HepG2 (cell line): Measurements from ENCODE around the gene DBNDD2. TPM values are rescaled to one million over a fixed set of nuclear protein-coding genes. Genes with fewer than 3 reads are reported as not detected.

Source experiments
- EZH2 ChIP-seq: conservative IDR thresholded peaks from 2 replicates; pipeline ENCODE4 v1.6.1; 2012; ENCODE audit warnings: mild to moderate bottlenecking, low read depth, low read length, moderate library complexity
- JUNB ChIP-seq: sonication (generic); formaldehyde crosslinking; IDR thresholded peaks from 2 replicates; pipeline ENCODE4 v1.8.0; 2022; ENCODE audit warnings: missing genetic modification reagents, mild to moderate bottlenecking, borderline replicate concordance
- KLF16 ChIP-seq, 2 experiments: sonication (generic) in 1 of 2; formaldehyde crosslinking in 1 of 2; IDR thresholded peaks; 2 replicates each; pipeline versions ENCODE4 v1.6.1 to v1.8.0; 2016 to 2023; ENCODE audit warnings: missing genetic modification reagents in 2 of 2, missing compliant biosample characterization in 1 of 2
- KMT2A ChIP-seq: sonication (generic); formaldehyde crosslinking; IDR thresholded peaks from 2 replicates; pipeline ENCODE4 v1.4.0; 2020; ENCODE audit warnings: missing genetic modification reagents
- MEIS1 ChIP-seq: sonication (generic); formaldehyde crosslinking; IDR thresholded peaks from 2 replicates; pipeline ENCODE4 v1.9.0; 2021; ENCODE audit warnings: mild to moderate bottlenecking, missing genetic modification reagents, moderate library complexity, borderline replicate concordance
- NFRKB ChIP-seq: fragments of 450-650 bp; IDR thresholded peaks from 2 replicates; pipeline ENCODE4 v1.6.1; 2017
- PAF1 ChIP-seq: IDR thresholded peaks from 2 replicates; pipeline ENCODE4 v1.6.1; 2016; ENCODE audit warnings: missing genetic modification reagents, missing compliant biosample characterization
- SIX1 ChIP-seq: sonication (generic); formaldehyde crosslinking; IDR thresholded peaks from 2 replicates; pipeline ENCODE4 v1.4.0; 2020; ENCODE audit warnings: missing genetic modification reagents, borderline replicate concordance
- SMARCC2 ChIP-seq: fragments of 450-650 bp; IDR thresholded peaks from 2 replicates; pipeline ENCODE4 v1.6.1; 2017; ENCODE audit warnings: antibody characterized with exemption, mild to moderate bottlenecking
- SMC3 ChIP-seq: IDR thresholded peaks from 2 replicates; pipeline ENCODE4 v1.6.1; 2011; ENCODE audit warnings: low read length, improper control_type of control experiment
- SRSF9 ChIP-seq: fragments of 200-400 bp; formaldehyde crosslinking; IDR thresholded peaks from 2 replicates; pipeline ENCODE4 v1.6.1; 2018; ENCODE audit warnings: borderline replicate concordance, mild to moderate bottlenecking, low read depth, low read length; ENCODE audit not compliant: insufficient read depth, poor library complexity, severe bottlenecking
- ZNF546 ChIP-seq: sonication (generic); formaldehyde crosslinking; conservative IDR thresholded peaks from 2 replicates; pipeline ENCODE4 v1.8.1; 2023; ENCODE audit warnings: mild to moderate bottlenecking, missing genetic modification reagents
- ZNF558 ChIP-seq: sonication (generic); formaldehyde crosslinking; IDR thresholded peaks from 2 replicates; pipeline ENCODE4 v1.9.0; 2022; ENCODE audit warnings: mild to moderate bottlenecking, missing genetic modification reagents, borderline replicate concordance
- ZNF644 ChIP-seq: IDR thresholded peaks from 2 replicates; pipeline ENCODE4 v1.6.1; 2016; ENCODE audit warnings: low read depth
- ZNF678 ChIP-seq: sonication (generic); formaldehyde crosslinking; IDR thresholded peaks from 2 replicates; pipeline ENCODE4 v1.4.0; 2020; ENCODE audit warnings: mild to moderate bottlenecking, missing genetic modification reagents
- ZNF891 ChIP-seq: sonication (generic); formaldehyde crosslinking; IDR thresholded peaks from 2 replicates; pipeline ENCODE4 v1.5.0; 2020; ENCODE audit warnings: mild to moderate bottlenecking, missing genetic modification reagents
- polyA plus RNA-seq, 8 experiments: library from polyadenylated mRNA; depleted of rRNA in 3 of 8; stranded (reverse) in 7 of 8; unstranded in 1 of 8; fragments of >200 nt; fragmentation: Illumina TruSeq in 4 of 8; extraction: Trizol in 4 of 8; gene quantifications; 2 replicates each; pipeline versions ENCODE4 v1.2.1 to v1.2.3, GENCODE V29; 2011 to 2016; ENCODE audit warnings: low read depth in 4 of 8, missing spikeins in 1 of 8, mixed read lengths in 1 of 8; ENCODE audit not compliant: insufficient read depth in 1 of 8
- total RNA-seq, 5 experiments: library from RNA; depleted of rRNA; stranded (reverse); fragments of >200 nt; fragmentation: Illumina TruSeq; extraction: Trizol; gene quantifications; 2 replicates each; pipeline ENCODE4 v1.2.3, GENCODE V29; 2016; ENCODE audit warnings: low read depth in 1 of 5
- TF ChIP-seq, protein P1 (sequence below): sonication (generic); formaldehyde crosslinking; IDR thresholded peaks from 2 replicates; pipeline ENCODE4 v1.5.0; 2020; ENCODE audit warnings: missing genetic modification reagents
- TF ChIP-seq, protein P2 (sequence below): sonication (generic); formaldehyde crosslinking; IDR thresholded peaks from 2 replicates; pipeline ENCODE4 v1.4.0; 2020; ENCODE audit warnings: missing genetic modification reagents
- TF ChIP-seq, protein P3 (sequence below): sonication (generic); formaldehyde crosslinking; IDR thresholded peaks from 2 replicates; pipeline ENCODE4 v1.5.1; 2020; ENCODE audit warnings: missing genetic modification reagents, mild to moderate bottlenecking, borderline replicate concordance
- TF ChIP-seq, protein P4 (sequence below): IDR thresholded peaks from 2 replicates; pipeline ENCODE4 v1.6.1; 2016
- TF ChIP-seq, protein P5 (sequence below): sonication (generic); formaldehyde crosslinking; IDR thresholded peaks from 2 replicates; pipeline ENCODE4 v1.8.1; 2023; ENCODE audit warnings: mild to moderate bottlenecking, inconsistent platforms, moderate library complexity, missing genetic modification reagents, borderline replicate concordance

The DBNDD2 gene
- total and polyA plus RNA-seq, 2 of the 13 experiments (the other 11 are each of a cell fraction or from before 2014, with no cell fraction given): 16.7 to 47.6 TPM

DNA sequence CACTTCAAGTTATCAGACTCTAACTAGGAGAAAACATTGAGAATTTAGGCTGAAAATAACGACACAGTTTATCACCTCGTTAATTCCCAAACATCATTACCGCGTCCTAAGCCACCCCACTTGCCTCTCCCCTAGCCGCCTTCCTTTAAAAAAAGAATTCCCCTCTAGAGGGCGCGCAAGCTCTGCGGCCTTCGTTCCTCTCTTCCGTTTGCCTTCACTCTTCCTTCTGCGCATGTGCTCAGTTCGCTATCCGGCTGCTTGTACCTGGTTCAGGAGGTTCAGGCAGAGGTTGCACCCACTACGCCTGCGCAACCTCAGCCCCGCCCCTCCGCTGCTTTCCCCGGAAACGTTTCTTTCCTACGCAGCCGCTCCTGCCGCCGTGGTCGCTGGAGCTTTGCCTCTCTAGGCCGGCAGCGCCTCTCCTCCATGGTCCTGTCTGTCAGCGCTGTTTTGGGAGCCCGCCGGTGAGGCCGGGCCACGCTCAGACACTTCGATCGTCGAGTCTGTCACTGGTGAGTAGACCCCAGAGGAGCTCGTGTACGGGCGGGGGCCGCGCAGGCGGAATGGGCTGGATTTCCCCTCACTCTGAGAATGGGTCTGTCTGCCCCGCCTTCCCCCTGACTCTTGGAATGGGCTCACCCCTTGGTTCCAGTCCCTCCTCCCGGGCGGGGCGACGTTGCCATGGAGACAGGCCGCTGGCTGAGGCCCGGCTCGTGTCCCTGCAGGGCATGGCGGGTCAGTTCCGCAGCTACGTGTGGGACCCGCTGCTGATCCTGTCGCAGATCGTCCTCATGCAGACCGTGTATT, 45.1 kb upstream of the DBNDD2 start, which contains the start of gene SYS1 (continued):
- TF ChIP-seq PAF1 (CRISPR knock-in tag) (0 out of 2 replicates have a peak, but pooled peaks have one; percentile 27), ZNF546 (no peak; the same call in 1 of the 2 replicates), ZNF678 (CRISPR knock-in tag) (peak; percentile 63), SIX1 (CRISPR knock-in tag) (peak; percentile 10; the same call in 1 of the 2 replicates), SRSF9 (no peak), ZNF644 (CRISPR knock-in tag) (no peak), ZNF891 (CRISPR knock-in tag) (peak; percentile 99), MEIS1 (CRISPR knock-in tag) (peak; percentile 98; the same call in 1 of the 2 replicates), SMARCC2 (no peak), KMT2A (CRISPR knock-in tag) (peak; percentile 89), ZNF558 (CRISPR knock-in tag) (peak; percentile 84; the same call in 1 of the 2 replicates), NFRKB (no peak), KLF16 (CRISPR knock-in tag; IDR thresholded peaks at IDR 0.05) (peak in 1 of 2 experiments; percentile 99; a peak in 2 of 4 replicates), SMC3 (peak; percentile 94), JUNB (CRISPR knock-in tag) (no peak), EZH2 (no peak)
- TF ChIP-seq, protein P1, sequence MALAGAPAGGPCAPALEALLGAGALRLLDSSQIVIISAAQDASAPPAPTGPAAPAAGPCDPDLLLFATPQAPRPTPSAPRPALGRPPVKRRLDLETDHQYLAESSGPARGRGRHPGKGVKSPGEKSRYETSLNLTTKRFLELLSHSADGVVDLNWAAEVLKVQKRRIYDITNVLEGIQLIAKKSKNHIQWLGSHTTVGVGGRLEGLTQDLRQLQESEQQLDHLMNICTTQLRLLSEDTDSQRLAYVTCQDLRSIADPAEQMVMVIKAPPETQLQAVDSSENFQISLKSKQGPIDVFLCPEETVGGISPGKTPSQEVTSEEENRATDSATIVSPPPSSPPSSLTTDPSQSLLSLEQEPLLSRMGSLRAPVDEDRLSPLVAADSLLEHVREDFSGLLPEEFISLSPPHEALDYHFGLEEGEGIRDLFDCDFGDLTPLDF (CRISPR knock-in tag): peak; percentile 69; the same call in 1 of the 2 replicates
- TF ChIP-seq, protein P2, sequence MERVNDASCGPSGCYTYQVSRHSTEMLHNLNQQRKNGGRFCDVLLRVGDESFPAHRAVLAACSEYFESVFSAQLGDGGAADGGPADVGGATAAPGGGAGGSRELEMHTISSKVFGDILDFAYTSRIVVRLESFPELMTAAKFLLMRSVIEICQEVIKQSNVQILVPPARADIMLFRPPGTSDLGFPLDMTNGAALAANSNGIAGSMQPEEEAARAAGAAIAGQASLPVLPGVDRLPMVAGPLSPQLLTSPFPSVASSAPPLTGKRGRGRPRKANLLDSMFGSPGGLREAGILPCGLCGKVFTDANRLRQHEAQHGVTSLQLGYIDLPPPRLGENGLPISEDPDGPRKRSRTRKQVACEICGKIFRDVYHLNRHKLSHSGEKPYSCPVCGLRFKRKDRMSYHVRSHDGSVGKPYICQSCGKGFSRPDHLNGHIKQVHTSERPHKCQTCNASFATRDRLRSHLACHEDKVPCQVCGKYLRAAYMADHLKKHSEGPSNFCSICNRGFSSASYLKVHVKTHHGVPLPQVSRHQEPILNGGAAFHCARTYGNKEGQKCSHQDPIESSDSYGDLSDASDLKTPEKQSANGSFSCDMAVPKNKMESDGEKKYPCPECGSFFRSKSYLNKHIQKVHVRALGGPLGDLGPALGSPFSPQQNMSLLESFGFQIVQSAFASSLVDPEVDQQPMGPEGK (CRISPR knock-in tag): peak; percentile 88
- TF ChIP-seq, protein P3, sequence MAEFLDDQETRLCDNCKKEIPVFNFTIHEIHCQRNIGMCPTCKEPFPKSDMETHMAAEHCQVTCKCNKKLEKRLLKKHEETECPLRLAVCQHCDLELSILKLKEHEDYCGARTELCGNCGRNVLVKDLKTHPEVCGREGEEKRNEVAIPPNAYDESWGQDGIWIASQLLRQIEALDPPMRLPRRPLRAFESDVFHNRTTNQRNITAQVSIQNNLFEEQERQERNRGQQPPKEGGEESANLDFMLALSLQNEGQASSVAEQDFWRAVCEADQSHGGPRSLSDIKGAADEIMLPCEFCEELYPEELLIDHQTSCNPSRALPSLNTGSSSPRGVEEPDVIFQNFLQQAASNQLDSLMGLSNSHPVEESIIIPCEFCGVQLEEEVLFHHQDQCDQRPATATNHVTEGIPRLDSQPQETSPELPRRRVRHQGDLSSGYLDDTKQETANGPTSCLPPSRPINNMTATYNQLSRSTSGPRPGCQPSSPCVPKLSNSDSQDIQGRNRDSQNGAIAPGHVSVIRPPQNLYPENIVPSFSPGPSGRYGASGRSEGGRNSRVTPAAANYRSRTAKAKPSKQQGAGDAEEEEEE (CRISPR knock-in tag): peak; percentile 34; the same call in 1 of the 2 replicates
- TF ChIP-seq, protein P4, sequence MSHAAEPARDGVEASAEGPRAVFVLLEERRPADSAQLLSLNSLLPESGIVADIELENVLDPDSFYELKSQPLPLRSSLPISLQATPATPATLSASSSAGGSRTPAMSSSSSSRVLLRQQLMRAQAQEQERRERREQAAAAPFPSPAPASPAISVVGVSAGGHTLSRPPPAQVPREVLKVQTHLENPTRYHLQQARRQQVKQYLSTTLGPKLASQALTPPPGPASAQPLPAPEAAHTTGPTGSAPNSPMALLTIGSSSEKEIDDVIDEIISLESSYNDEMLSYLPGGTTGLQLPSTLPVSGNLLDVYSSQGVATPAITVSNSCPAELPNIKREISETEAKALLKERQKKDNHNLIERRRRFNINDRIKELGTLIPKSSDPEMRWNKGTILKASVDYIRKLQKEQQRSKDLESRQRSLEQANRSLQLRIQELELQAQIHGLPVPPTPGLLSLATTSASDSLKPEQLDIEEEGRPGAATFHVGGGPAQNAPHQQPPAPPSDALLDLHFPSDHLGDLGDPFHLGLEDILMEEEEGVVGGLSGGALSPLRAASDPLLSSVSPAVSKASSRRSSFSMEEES: peak; percentile 75
- TF ChIP-seq, protein P5, sequence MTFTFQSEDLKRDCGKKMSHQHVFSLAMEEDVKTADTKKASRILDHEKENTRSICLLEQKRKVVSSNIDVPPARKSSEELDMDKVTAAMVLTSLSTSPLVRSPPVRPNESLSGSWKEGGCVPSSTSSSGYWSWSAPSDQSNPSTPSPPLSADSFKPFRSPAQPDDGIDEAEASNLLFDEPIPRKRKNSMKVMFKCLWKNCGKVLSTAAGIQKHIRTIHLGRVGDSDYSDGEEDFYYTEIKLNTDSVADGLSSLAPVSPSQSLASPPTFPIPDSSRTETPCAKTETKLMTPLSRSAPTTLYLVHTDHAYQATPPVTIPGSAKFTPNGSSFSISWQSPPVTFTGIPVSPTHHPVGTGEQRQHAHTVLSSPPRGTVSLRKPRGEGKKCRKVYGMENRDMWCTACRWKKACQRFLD: peak; percentile 95
